ENCODE results near the gene ACSM6. TPM values are rescaled to one million over a fixed set of nuclear protein-coding genes. Genes with fewer than 3 reads are reported as not detected.

Gene ACSM6
- total RNA-seq, 4 donors from 2014 or later: not detected

DNA sequence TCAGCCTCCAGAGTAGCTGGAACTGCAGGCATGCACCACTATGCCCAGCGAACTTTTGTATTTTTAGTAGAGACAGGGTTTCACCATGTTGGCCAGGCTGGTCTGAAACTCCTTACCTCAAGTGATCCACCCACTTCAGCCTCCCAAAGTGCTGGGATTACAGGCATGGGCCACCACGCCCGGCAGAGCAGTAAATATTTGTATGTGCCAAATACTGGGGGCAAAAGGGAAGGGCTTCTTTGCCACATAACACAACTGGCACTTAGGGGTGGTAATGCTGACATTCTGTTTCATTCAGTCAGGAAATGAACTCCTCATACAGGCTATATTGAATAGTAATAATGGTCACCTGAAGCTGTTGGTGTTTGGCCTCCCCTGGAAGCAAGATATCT lies 41.6 kb downstream of the ACSM6 start:
- TF ChIP-seq, protein P1, sequence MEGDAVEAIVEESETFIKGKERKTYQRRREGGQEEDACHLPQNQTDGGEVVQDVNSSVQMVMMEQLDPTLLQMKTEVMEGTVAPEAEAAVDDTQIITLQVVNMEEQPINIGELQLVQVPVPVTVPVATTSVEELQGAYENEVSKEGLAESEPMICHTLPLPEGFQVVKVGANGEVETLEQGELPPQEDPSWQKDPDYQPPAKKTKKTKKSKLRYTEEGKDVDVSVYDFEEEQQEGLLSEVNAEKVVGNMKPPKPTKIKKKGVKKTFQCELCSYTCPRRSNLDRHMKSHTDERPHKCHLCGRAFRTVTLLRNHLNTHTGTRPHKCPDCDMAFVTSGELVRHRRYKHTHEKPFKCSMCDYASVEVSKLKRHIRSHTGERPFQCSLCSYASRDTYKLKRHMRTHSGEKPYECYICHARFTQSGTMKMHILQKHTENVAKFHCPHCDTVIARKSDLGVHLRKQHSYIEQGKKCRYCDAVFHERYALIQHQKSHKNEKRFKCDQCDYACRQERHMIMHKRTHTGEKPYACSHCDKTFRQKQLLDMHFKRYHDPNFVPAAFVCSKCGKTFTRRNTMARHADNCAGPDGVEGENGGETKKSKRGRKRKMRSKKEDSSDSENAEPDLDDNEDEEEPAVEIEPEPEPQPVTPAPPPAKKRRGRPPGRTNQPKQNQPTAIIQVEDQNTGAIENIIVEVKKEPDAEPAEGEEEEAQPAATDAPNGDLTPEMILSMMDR (IDR thresholded peaks at IDR 0.05; ENCODE audit: low read depth): no peak

- TF ChIP-seq, protein P1 (IDR thresholded peaks at IDR 0.05; ENCODE audit: low read depth): no peak
Measured at GRCh38 chr10:95236068-95236903, 42.2 kb downstream of the ACSM6 start.

GRCh38 chr10:95237376-95238170 lies 43.5 kb downstream of the ACSM6 start:
- TF ChIP-seq, protein P1 (IDR thresholded peaks at IDR 0.05; ENCODE audit: low read depth): no peak

- TF ChIP-seq, protein P1 (IDR thresholded peaks at IDR 0.05; ENCODE audit: low read depth): no peak
Measured at GRCh38 chr10:95240811-95241210, 46.8 kb downstream of the ACSM6 start.

DNA sequence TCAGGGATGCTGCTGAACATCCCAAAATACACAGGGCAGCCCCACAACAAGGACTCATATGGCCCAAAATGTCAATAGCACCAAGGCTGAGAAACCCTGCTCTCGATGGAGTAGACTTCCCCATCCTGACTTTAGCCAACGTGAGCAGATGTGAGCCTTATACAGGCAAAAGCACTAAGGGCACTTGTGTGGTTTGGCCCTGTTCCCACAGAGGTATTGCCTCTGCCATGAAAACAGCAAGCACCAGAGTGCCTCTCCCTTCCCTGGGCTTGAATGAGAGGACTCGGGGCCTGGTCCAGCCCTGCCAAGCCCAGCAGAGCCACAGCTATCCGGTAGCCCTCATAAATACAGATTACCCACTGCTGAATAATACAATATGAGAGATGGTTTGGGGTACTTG lies 47.5 kb downstream of the ACSM6 start:
- TF ChIP-seq, protein P1 (IDR thresholded peaks at IDR 0.05; ENCODE audit: low read depth): no peak

DNA sequence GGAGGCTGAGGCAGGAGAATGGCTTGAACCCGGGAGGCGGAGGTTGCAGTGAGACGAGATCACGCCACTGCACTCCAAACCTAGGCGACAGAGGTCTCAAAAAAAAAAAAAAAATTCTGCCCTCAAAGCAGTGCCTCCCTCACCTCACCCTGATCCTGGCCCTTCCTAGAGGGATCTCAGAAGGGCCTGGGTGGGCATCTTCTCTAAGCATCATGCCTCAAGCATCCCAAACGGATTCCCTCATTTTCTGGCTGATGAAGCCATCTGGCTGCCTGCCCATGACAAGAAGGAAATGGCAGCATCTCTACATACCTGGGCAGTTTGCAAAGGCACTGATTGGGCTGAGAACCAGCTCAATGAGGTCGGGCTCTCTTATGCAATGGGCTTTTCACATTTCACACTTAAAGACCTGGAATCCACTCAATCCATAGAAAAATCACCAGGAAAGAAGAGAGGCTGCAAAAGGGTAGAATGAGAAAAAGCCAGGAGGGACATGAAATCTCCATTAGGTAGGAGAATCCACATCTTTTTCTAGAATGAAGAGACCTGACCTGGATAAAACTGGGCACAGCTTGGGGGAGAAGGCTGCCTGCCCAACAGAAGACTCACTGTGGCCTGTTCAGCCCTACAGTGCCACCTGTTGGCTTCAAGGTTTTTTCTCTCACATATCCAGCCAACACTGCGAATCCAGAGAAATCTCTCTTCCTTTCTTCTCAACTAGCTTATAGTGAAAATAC lies 48.7 kb downstream of the ACSM6 start:
- TF ChIP-seq, protein P1 (IDR thresholded peaks at IDR 0.05; ENCODE audit: low read depth): no peak

DNA sequence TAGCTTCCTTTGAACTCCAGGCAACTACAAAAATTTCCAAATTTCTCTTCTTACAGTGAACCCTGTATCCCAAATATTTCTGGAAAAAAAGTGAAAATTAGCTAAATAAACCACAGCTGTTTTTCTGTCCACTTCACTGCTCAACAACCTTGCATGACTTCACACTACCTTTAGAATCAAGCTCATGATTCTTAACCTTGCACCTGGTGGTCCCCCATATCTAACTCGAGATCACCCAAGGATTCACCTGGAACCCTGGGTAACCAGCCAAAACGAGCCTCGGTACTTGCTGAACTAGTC lies 49.2 kb downstream of the ACSM6 start:
- TF ChIP-seq, protein P1 (IDR thresholded peaks at IDR 0.05; ENCODE audit: low read depth): no peak

All from subcutaneous adipose tissue (tissue), 4 donors.